Stimulated activated CD8-positive, alpha-beta memory T cell treated with anti-CD3 and anti-CD28 coated beads, Interleukin-7, amount 100 ng/mL, for 1 hour (primary cell): ENCODE data around the gene MYBPHL.
"Not testable (repeated sequence)": the region's sequence is repeated elsewhere in the genome, so short reads cannot be mapped to it uniquely, and the experiment has no call there.

Experiments
- DNase-seq, 2 donors: peaks; one replicate each; pipeline ENCODE4 v3.0.0-alpha.2; 2020; ENCODE audit warnings: low read depth in 2 of 2

The MYBPHL gene

DNA sequence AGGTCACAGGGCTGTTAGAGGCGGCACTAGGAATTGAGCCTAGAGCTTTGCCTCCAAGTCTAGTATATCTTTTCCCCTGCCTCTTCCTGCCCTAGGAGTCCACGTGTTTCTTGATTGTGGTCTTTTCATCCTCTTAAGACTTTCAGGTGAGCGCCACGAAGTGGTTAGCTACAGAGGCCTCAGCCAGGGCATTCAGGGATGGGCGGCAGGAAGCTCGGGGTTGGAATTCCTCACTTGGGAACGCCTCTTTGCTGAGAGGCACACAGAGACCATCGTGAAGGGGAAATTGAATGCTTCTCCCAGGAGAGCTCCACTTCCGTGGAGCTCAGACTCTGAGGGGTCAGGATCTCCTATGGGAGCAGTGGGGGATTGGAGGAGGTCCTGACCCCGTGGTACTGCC lies 820 bp downstream of the MYBPHL start:
- DNase-seq = not testable (repeated sequence)

DNA sequence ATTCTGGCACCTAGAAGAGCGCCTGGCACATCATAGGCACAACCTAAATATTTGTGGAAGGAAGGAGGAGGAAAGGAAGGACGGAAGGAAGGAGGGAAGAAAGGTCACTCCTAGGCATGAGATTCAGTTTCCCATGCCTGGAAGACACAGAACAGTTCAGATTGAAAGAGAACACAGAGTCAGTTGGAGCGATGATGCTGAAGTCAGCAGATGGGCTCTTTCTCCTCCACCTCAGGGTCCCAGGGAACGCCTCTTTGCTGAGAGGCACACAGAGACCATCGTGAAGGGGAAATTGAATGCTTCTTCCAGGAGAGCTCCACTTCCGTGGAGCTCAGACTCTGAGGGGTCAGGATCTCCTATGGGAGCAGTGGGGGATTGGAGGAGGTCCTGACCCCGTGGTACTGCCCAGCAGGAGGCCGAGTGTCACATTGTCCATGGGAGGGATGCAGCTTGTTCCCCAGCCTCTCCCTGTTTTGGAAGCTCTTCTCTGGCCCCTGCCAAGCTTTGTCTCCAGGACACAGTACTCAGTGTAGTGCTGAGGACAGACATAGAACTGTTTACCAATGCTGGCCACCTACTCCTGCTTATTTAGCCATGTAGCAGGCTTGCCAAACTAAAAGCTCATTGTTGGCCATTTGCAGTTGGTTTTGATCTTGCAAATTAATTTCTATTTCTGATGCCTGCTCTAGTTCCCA lies 2.4 kb downstream of the MYBPHL start:
- DNase-seq = no peak

- no peak for DNase-seq
Measured at GRCh38 chr1:109301874-109302273, 4.9 kb downstream of the MYBPHL start.

GRCh38 chr1:109300650-109301151 lies 6.1 kb downstream of the MYBPHL start:
- no peak for DNase-seq

GRCh38 chr1:109299558-109300343 lies 7.1 kb downstream of the MYBPHL start:
- no peak for DNase-seq

DNA sequence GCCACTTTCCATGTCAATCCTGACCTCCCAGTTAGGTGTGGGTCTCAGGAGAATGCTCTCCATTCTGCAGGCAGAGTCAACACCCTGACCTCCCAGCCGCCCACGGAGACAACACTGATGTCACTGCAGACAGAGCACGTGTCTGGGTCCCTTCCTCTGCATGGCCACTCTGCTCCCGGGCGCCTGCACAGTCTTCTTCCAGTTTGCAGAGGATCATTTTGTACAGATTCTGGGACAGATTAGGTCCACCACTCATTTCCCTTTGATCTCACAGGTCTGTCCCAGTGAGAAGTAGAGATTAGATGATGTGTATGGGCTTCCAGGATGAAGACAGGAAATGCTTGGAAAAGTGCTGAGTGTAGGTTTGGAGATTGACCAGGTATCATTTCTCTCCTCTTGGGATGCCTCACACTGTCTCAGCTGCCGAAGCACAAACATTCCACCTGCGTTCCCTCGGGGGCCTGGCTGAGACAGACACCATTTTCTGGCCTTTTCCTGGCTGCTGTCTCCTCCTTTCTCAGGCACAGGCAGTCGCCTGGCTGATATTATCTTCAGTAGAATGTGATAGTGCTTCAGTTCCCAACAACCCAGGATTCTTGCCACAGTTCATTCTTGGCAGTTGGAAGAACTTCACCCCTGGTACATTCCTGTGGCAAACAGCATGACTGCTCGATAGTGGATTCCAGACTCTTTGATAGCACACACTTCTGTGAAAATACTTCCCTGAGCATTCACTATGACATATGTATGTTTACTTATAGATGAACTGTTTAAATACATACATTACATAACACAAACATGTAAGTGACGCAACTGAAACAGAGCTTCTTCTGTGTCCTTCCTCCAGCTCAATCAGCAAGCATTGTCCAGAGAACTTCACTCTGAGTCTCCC lies 7.9 kb downstream of the MYBPHL start:
- no peak for DNase-seq

GRCh38 chr1:109296782-109297181 lies 10.0 kb downstream of the MYBPHL start:
- DNase-seq = no peak

- DNase-seq = no peak
Measured at GRCh38 chr1:109295712-109296415, 10.9 kb downstream of the MYBPHL start.

GRCh38 chr1:109294481-109294880 lies 12.3 kb downstream of the MYBPHL start:
- DNase-seq = no peak

DNA sequence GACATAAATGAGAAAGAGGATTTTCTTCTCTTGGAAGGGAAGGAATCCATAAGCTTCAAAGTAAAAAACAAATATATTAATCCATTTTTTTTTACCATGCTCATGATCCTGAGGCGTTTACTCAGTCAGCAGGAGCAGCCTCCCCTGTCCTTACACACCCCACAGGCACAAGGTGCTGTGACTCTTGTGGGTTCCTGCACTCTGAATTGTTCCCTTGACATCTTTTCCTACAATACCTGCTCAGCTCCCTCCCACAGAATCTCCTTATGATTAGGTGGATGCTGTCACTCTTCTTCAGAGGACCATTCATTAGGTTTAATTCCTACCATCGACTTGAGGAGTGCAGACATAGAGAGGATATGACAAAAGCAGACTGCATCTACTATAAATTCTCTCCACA lies 13.8 kb downstream of the MYBPHL start:
- no peak for DNase-seq

GRCh38 chr1:109292364-109292763 lies 14.4 kb downstream of the MYBPHL start:
- DNase-seq = no peak

- no peak for DNase-seq
Measured at GRCh38 chr1:109290998-109291397, 15.8 kb downstream of the MYBPHL start.

DNA sequence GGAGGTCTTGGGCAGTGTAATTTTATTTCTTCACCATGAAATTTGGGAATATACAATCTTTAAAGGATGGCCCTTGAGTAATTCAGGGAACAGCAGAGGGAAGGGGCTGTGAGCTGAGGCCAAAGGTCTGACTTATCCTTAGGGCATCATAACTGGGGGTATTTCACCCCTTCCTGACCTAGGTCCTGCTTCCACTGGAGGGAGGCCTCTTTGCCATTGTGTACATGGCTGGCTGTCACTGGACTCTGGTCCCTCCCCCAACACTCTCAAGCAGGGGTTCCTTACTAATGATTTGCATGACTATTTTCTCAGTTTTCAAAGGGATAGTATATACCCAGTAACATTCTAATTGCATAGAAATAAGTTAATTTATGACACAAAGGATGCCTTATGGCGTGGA lies 16.7 kb downstream of the MYBPHL start:
- no peak for DNase-seq

DNA sequence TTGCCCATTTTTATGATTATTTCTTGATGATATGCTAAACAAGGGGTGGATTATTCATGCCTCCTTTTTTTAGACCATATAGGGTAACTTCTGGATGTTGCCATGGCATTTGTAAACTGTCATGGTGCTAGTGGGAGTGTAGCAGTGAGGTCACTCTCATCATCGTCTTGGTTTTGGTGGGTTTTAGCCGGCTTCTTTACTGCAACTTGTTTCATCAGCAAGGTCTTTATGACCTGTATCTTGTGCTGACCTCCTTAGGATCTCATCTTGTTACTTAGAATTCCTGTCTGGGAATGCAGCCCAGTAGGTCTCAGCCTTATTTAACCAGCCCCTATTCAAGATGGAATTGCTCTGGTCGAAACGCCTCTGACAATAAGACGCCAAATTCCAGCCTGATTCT lies 20.0 kb downstream of the MYBPHL start:
- DNase-seq = not testable (repeated sequence)

- DNase-seq = no peak
Measured at GRCh38 chr1:109283748-109284600, 22.8 kb downstream of the MYBPHL start.

- peak; percentile 73 to 79 for DNase-seq
Measured at GRCh38 chr1:109282952-109283747, 23.7 kb downstream of the MYBPHL start, which contains the start of gene PSRC1. PSRC1 (minus strand) TSS chr1:109283145.

DNA sequence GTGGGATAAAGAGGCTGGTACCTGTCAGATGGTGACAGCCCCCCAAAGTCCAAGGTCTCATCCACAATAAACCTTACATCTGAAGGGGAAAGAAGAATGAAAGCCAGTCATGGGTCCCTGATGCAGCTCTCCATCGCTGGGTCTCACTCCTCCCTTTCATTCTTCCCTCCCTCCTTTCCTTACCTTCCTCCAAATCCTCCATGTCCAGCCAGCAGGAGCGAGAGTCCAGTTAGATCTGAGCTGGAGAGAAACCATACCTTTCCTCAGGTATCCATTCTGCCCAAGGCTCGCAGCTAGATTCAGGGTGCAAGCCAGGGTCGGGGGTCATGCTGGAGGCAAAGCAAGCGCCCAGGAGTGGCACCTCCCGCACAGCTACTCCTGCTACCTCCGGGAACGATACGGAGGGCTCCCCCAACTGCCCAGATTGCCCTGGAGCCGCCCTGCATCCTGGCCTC lies 24.3 kb downstream of the MYBPHL start:
- DNase-seq = no peak

- no peak for DNase-seq
Measured at GRCh38 chr1:109281680-109282496, 24.9 kb downstream of the MYBPHL start.

DNA sequence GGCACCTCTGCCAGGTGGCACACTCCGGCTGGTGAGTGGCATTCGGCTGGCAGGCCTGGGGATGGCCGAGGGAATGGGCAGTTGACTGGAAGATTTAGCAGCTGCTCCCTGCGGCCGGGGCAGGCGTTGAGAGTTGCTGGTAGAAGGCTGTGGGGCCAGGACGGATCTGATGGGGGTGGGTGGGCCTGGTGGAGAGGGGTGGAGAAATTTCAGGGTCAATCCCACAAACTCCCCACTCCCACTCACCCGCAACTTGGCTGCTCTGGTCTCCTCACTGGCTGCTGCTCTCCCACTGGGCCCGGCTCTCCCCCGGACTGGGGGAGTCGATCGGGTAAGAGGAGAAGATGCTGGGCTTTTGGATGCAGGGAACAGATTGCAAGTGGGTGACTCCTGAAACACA lies 25.9 kb downstream of the MYBPHL start:
- DNase-seq = no peak
